BE2C (cell line): ENCODE data around the gene KRT4.

Experiments
- DNase-seq: peaks from one replicate; pipeline ENCODE4 v3.0.0-alpha.2; 2020
- H3K27me3 ChIP-seq: fragments of 250-450 bp; sonication (Bioruptor Pico); 2 replicates; pipeline ENCODE4 v1.5.1; 2020; ENCODE audit warnings: mild to moderate bottlenecking
- H3K36me3 ChIP-seq: fragments of 250-450 bp; sonication (Bioruptor Pico); 2 replicates; pipeline ENCODE4 v1.5.1; 2020; ENCODE audit warnings: mild to moderate bottlenecking
- H3K4me1 ChIP-seq: fragments of 250-450 bp; sonication (Bioruptor Pico); 2 replicates; pipeline ENCODE4 v1.5.1; 2020
- H3K4me3 ChIP-seq: 2 replicates; pipeline ENCODE4 v1.5.1; 2011; ENCODE audit warnings: low read depth, low read length
- H3K9me3 ChIP-seq: fragments of 250-450 bp; sonication (Bioruptor Pico); 2 replicates; pipeline ENCODE4 v1.5.1; 2020
- CTCF ChIP-seq: IDR thresholded peaks from 2 replicates; pipeline ENCODE4 v1.5.1; 2012; ENCODE audit warnings: mild to moderate bottlenecking, low read depth, low read length

KRT4 gene

DNA sequence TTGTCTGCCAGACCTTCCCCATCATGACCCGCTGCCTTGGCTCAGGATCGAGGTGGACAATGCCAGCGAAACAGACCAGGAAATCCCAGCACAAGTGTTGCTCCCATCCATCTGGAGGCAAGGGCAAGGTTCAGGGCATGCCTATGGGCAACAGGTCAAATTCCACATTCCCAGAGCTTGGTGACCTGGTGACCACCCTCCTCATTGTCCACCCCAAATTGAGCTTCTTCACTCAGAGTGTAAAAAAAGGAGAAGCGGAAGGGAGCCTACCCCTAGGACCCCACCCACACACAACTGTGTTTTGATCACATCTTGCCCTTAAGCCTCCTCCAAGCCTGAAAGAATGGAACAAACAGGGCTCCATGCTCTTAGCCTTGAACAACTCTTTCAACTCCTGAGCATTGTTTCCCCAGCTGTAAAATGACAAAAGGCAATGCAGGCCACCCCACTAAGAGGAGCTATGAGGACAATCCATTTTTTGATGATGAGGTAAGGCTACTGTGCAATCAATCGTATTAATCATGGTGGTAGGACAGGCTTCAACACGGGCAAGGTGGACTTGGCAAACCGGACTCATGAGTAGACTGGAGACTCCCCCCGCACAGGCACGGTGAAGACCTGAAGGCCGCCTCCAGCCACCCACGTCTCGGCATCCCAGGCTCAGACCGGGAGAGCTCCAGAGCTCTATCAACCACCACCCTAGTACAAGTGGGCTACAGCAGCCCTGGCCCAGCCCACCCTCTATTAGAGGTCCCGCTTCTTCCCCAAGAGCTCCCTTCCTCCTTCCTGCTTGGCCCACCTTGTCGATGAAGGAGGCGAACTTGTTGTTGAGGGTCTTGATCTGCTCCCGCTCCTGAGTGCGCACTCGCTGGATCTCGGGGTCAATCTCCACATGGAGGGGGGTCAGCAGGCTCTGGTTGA, 19.3 kb upstream of the KRT4 start:
- DNase-seq = no peak
- Histone ChIP-seq H3K4me1 (no peaks in the 10 kb centered on the region), H3K27me3 (peaks cover 21% of the 10 kb centered on the region), H3K36me3 (no peaks in the 10 kb centered on the region), H3K9me3 (no peaks in the 10 kb centered on the region), H3K4me3 (no peak overlapping the region)
- no peak for TF ChIP-seq CTCF

GRCh38 chr12:52832451-52832850, 18.5 kb upstream of the KRT4 start:
- Histone ChIP-seq H3K36me3 (no peaks in the 10 kb centered on the region), H3K4me3 (no peak overlapping the region), H3K27me3 (peaks cover 13% of the 10 kb centered on the region; the same call in 1 of the 2 replicates), H3K4me1 (no peaks in the 10 kb centered on the region), H3K9me3 (no peaks in the 10 kb centered on the region)
- TF ChIP-seq CTCF = no peak
- DNase-seq = no peak

DNA sequence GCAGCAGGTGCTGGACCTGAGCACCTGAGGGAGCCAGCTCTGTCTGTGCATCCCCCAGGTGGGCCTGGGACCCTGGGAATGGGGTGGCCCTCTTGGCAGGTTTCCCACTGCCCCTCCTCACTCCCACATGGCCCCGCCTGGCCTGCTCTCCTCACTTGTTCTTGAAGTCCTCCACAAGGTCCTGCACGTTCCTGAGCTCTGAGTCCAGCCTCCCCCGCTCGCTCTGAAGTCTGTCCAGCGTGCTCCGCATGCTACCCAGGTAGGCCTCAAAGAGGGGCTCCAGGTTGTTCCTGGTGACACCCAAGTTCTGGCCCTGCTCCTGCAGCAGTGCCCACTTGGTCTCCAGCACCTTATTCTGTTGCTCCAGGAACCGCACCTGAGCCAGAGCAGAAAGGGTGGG, 17.3 kb upstream of the KRT4 start:
- no peak for TF ChIP-seq CTCF
- DNase-seq = no peak

DNA sequence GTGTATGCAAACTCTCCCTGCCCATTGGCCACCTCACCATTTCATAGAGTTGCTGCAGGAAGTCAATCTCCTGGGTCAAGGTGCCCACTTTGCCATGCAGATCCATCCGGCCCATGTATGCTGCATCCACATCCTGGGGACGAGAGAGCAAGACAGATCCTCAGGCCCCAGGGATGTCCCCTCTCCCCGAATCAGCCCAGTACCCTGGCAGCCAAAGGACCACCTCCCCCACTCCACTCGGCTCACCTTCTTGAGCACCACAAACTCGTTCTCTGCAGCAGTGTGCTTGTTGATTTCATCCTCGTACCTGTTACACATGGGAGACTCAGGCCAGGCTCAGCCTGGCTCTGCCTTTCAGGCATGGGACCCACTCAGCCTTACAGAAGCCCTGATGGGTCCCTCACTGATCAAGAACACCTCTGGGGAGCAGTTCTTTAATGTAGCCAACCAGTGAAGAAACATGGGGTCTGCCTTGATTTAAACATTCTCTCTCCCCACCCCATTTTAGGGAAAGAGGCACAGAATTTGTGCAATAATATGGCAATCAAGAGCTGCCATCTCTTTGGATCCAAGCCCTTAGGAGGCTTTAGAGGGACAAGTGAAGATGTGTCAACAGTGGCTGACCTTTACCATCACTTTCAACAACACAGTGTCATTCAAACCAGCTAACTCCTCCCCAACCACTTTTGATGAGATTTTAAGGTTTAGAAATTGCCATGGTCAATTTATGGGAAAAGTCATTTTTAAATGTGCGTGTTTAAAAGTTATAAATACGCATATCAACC, 16.3 kb upstream of the KRT4 start:
- Histone ChIP-seq H3K9me3 (no peaks in the 10 kb centered on the region), H3K4me3 (no peak overlapping the region), H3K27me3 (peaks cover 6% of the 10 kb centered on the region; the same call in 1 of the 2 replicates), H3K4me1 (no peaks in the 10 kb centered on the region), H3K36me3 (no peaks in the 10 kb centered on the region)
- TF ChIP-seq CTCF = no peak
- DNase-seq = no peak

More for the DNA sequence above, 17.3 kb upstream of the KRT4 start:
- peaks cover 7% of the 10 kb centered on the region; the same call in 1 of the 2 replicates for H3K27me3 ChIP-seq
- H3K9me3 ChIP-seq = no peaks in the 10 kb centered on the region
- H3K4me1 ChIP-seq = no peaks in the 10 kb centered on the region
- no peak overlapping the region for H3K4me3 ChIP-seq
- H3K36me3 ChIP-seq = no peaks in the 10 kb centered on the region

- Histone ChIP-seq H3K36me3 (no peaks in the 10 kb centered on the region), H3K27me3 (peaks cover 6% of the 10 kb centered on the region; the same call in 1 of the 2 replicates), H3K9me3 (no peaks in the 10 kb centered on the region), H3K4me3 (no peak overlapping the region), H3K4me1 (no peaks in the 10 kb centered on the region)
- TF ChIP-seq CTCF = no peak
- DNase-seq = no peak
Observed at GRCh38 chr12:52828591-52829021, 14.7 kb upstream of the KRT4 start.
